ENCODE data around the gene COL5A1. TPM values are rescaled to one million over a fixed set of nuclear protein-coding genes. Genes with fewer than 3 reads are reported as not detected.

The COL5A1 gene
- total RNA-seq, 1 donor, result 295 TPM

DNA sequence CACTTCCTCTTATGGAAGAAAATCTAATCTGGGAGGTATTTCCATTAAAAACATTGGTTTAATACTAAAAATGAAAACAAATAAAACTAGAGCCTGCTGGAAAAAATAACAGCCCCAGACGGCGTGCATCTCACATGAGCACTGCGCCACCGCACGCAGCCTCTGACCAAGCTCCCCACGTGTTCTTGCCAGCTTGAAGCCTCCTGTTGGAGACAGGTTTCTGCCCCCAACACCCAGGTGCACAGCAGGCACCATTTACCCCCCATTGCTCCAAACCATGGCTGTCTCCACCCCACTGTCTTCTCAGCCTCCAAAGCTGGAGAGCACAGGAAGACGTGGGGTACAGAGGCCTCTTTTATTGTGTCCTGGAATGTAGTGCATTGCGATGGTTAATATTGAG is 10.7 kb upstream of the COL5A1 start:
- TF ChIP-seq, protein P1, sequence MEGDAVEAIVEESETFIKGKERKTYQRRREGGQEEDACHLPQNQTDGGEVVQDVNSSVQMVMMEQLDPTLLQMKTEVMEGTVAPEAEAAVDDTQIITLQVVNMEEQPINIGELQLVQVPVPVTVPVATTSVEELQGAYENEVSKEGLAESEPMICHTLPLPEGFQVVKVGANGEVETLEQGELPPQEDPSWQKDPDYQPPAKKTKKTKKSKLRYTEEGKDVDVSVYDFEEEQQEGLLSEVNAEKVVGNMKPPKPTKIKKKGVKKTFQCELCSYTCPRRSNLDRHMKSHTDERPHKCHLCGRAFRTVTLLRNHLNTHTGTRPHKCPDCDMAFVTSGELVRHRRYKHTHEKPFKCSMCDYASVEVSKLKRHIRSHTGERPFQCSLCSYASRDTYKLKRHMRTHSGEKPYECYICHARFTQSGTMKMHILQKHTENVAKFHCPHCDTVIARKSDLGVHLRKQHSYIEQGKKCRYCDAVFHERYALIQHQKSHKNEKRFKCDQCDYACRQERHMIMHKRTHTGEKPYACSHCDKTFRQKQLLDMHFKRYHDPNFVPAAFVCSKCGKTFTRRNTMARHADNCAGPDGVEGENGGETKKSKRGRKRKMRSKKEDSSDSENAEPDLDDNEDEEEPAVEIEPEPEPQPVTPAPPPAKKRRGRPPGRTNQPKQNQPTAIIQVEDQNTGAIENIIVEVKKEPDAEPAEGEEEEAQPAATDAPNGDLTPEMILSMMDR (IDR thresholded peaks at IDR 0.05; ENCODE audit: insufficient read depth, low read depth, low read length), result no peak
- DNase-seq (ENCODE audit: low read depth), result no peak
- no peak overlapping the region for H3K4me3 ChIP-seq (ENCODE audit: low read depth, low read length)

DNA sequence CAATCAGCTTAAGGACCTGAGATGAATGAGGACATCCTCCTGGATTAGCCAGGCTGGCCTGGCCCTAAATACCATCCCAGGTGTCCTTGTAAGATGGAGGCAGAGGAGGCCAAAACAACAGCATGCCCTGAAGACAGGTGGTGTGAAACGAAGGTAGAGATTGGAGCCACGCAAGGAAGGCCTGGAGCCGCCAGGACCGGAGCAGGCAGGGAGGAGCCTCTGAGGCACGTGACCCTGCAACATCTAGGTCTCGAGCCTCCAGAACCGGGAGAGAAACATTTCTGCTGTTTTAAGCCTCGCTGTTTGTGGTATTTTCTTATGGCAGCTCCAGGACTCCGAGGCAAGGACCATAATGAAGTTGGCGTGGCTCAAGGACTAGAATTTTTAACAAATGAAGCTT is 9.7 kb upstream of the COL5A1 start:
- no peak overlapping the region for H3K4me3 ChIP-seq (ENCODE audit: low read depth, low read length)
- no peak for DNase-seq (ENCODE audit: low read depth)
- TF ChIP-seq, protein P1 (IDR thresholded peaks at IDR 0.05; ENCODE audit: insufficient read depth, low read depth, low read length), result no peak

DNA sequence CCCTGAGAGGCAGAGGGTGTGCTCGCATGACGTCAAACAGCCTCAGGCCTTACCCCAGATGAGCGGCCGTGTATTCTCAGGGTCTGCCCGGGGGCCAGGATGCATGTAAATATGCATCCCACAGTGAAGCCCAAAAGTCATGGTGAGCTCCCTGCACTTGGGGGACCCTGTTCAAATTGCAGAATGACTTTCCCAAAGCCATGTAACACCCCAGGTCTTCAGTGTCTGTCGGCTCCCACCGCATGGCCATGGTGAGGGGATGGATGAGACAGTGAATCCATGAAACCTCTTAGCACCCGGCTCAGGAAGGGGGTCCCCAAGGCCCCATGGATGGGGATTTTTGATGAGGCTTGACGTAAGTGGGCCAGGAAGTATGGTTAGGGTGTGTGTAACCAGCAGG is 9.3 kb upstream of the COL5A1 start:
- TF ChIP-seq, protein P1 (IDR thresholded peaks at IDR 0.05; ENCODE audit: insufficient read depth, low read depth, low read length), result no peak
- DNase-seq (ENCODE audit: low read depth), result no peak
- H3K4me3 ChIP-seq (ENCODE audit: low read depth, low read length), result no peak overlapping the region

DNA sequence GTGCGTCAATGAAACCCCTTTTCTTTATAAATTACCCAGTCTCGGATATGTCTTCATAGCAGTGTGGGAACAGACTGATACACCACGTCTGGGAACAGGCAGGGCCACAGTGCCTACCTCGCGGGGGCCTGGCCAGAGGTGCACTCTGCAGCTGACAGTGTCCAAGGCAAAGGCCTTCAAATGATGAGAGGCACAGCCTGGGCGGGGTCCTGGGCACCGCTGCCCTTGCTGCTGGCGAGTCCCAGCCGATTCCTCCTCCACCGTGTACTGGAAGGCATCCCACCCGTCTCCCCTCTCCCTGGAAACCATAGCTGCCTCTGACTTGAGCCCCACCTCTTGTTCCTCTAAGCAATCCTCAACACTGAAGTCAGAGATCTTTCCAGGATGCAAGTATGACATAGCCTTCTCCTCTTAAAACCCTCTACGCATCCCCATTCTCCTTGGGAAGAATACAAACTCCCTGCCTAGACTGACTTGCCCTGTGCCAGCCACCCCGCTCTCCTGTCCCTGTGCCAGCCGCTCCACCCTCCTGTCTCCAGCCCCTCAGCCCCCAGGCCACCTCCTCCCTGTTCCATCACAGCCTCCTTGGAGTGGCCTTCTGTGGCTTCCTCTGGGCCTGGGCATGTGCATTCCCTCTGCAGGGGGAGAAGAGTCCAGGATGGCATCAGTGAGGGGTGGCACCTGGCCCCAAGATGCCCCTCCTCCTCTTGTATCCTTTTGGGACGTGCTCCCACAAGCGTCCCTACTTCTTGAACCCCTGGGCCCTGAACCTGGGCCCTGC is 8.1 kb upstream of the COL5A1 start:
- no peak overlapping the region for H3K4me3 ChIP-seq (ENCODE audit: low read depth, low read length)
- TF ChIP-seq, protein P1 (IDR thresholded peaks at IDR 0.05; ENCODE audit: insufficient read depth, low read depth, low read length), result no peak
- no peak for DNase-seq (ENCODE audit: low read depth)

DNA sequence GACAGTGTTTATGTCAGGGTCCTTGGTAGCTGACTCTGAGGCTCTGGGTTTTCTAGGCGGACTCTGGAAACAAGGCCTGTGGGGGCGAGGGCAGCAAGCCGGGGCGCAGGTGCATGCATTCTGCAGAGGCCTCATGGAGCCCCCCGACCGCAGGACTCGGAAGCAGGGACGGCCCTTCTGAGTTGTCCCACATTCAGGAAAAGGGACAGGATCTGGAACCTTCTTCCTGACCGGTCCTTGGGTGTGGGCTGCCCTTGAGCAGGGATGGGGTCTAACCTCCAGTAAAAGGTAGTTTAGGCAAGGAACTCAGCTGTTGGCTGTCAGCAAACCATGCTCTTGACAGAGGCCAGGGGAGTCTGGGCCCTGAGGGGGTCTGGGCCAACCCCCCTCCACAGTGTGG is 7.4 kb upstream of the COL5A1 start:
- no peak for DNase-seq (ENCODE audit: low read depth)
- TF ChIP-seq, protein P1 (IDR thresholded peaks at IDR 0.05; ENCODE audit: insufficient read depth, low read depth, low read length), result no peak
- no peak overlapping the region for H3K4me3 ChIP-seq (ENCODE audit: low read depth, low read length)

DNA sequence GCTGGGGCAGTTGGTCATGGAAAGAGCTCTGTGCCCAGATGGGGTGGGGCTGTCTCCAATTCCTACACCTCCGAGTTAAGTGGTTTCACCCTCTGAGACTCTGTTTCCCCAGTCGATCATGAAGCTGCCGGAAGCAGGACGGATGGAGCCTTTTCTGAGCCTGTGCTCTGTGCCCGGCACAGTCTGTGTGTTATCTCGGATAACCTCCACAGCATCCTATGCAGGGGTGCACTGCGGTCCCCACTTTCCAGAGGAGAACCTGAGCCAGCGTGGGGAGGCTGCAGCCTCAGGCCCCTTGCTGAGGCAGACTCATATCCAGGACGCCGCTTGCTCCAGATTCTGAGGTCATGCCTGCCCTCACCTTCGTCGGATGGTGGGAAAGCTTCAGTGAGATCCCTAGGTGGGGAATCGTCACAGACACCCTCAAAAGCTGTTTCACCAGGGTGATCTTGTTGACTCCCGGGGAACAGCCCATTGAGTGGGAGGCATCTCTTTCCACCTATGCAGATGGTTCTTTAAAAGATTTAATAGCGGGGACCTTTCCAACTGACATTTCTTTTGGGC is 6.9 kb upstream of the COL5A1 start:
- H3K4me3 ChIP-seq (ENCODE audit: low read depth, low read length), result no peak overlapping the region
- DNase-seq (ENCODE audit: low read depth), result no peak
- TF ChIP-seq, protein P1 (IDR thresholded peaks at IDR 0.05; ENCODE audit: insufficient read depth, low read depth, low read length), result no peak

Data from fibroblast of villous mesenchyme (primary cell).